ENCODE results near the gene LRP1B.
"Not testable (repeated sequence)": the region's sequence is repeated elsewhere in the genome, so short reads cannot be mapped to it uniquely, and the experiment has no call there.

Gene LRP1B

DNA sequence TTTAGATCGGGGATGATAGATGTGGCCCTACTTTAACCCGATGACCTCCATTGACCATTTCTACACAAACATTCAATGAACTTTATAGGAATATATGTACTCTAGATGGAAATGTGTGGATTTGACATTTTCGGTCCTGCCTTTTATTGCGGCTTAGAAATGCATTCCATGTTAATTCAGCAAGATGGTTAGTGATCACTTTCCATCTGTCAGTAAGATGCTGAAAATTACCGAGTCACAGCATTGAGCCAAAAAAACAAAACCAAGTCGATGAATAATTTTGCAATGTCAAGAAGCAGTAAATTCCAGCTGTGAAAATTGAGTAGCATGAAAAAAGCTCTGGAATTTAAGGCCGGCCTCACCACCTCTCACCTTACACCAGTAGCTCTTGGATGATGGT is 1708.1 kb downstream of the LRP1B start:
- DNase-seq (ENCODE audit: low spot score): no peak
- Histone ChIP-seq H3K4me3 (no peak overlapping the region), H3K27ac (no peak overlapping the region)
- TF ChIP-seq, protein P1, sequence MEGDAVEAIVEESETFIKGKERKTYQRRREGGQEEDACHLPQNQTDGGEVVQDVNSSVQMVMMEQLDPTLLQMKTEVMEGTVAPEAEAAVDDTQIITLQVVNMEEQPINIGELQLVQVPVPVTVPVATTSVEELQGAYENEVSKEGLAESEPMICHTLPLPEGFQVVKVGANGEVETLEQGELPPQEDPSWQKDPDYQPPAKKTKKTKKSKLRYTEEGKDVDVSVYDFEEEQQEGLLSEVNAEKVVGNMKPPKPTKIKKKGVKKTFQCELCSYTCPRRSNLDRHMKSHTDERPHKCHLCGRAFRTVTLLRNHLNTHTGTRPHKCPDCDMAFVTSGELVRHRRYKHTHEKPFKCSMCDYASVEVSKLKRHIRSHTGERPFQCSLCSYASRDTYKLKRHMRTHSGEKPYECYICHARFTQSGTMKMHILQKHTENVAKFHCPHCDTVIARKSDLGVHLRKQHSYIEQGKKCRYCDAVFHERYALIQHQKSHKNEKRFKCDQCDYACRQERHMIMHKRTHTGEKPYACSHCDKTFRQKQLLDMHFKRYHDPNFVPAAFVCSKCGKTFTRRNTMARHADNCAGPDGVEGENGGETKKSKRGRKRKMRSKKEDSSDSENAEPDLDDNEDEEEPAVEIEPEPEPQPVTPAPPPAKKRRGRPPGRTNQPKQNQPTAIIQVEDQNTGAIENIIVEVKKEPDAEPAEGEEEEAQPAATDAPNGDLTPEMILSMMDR (IDR thresholded peaks at IDR 0.05): no peak

DNA sequence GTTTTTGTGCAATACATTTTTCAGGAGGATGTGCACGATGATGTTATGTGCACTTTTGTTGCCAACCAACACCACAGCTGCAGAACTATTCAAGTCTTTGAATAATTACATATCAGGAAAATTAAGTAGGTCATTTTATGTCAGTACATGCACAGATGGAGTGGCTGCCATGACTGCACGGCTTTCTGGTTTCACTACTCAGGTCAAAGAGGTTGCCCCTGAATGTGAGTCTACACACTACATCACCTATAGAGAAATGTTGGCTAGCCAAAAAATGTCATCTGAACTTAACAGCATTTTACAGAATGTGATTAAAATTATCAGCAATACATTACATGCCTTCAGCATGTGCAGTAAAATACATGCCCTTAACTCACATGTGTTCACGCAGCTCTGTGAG is 1713.3 kb downstream of the LRP1B start:
- TF ChIP-seq, protein P1 (IDR thresholded peaks at IDR 0.05): no peak
- H3K4me3 ChIP-seq: no peak overlapping the region
- no peak for DNase-seq (ENCODE audit: low spot score)
- no peak overlapping the region for H3K27ac ChIP-seq

DNA sequence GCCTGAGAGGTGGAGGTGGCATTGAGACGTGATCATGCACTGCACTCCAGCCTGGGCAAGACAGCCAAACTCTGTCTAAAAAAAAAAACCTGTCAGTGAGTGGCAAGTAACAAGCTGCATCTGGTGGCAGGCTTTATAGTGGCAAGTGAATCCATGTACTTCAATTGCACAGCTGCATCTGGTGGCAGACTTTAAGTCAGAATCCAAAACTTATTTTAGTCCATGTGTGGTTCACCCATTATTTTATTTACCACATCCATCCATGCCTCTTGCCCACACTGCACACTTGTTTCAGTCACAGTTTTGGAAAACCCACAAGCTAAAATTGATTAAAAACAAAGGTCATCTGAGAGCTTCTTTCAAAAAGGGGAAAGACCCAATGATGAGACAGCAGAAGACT is 1714.2 kb downstream of the LRP1B start:
- Histone ChIP-seq H3K4me3 (no peak overlapping the region), H3K27ac (no peak overlapping the region)
- DNase-seq (ENCODE audit: low spot score): no peak
- TF ChIP-seq, protein P1 (IDR thresholded peaks at IDR 0.05): no peak

DNA sequence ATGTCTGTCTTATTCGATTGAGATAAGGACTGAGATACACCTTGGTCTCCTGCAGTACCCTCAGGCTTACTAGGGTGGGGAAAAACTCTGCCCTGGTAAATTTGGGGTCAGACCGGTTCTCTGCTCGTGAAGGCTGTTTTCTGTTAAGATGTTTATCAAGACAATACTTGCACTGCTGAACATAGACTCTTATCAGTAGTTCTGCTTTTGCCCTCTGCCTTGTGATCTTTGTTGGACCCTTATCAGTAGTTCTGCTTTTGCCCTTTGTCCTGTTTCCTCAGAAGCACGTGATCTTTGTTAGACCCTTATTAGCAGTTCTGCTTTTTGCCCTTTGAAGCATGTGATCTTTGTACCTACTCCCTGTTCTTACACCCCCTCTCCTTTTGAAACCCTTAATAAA is 1715.8 kb downstream of the LRP1B start:
- not testable (repeated sequence) for DNase-seq (ENCODE audit: low spot score); H3K27ac ChIP-seq; H3K4me3 ChIP-seq

DNA sequence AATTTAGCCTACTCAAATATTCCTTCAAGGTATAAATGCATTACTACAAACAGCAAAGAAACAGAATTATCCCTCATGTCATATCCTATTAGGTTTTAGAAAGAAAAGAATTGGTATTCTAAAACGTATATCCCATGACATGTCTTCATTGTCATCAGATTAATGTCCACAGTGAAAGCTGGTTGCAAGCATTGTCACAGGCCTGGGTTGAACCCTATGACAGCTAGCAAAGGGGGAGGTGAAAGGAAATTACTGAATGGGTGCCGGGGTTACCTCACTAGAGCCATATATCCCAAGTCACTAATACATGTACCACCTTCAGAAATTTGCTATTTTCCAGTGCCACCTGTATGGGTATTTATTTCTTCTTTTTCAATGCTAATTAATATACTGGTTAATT is 1720.1 kb downstream of the LRP1B start:
- DNase-seq (ENCODE audit: low spot score): no peak
- TF ChIP-seq, protein P1 (IDR thresholded peaks at IDR 0.05): no peak
- no peak overlapping the region for H3K4me3 ChIP-seq
- no peak overlapping the region for H3K27ac ChIP-seq

DNA sequence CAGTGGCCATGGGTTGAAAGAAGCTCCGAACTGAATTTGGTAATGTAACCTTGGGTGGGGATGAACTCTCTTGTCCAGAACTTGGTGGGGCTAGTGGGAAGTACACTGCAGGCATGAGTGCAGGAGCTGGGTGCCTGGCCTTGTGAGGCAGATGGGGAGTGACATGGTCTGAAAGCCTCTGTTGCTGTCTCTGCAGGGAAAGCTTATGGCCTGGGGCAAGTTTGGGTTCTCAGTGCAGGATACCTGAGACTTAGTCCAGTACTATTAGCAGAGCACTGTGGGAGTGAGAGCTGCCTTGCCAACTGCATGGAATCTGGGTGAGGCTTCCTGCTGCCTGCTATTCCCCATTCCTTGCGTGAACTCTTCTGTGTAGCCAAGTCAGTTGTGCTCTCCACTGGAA is 1729.8 kb downstream of the LRP1B start:
- Histone ChIP-seq H3K4me3 (no peak overlapping the region), H3K27ac (no peak overlapping the region)
- no peak for DNase-seq (ENCODE audit: low spot score)
- TF ChIP-seq, protein P1 (IDR thresholded peaks at IDR 0.05): no peak

DNA sequence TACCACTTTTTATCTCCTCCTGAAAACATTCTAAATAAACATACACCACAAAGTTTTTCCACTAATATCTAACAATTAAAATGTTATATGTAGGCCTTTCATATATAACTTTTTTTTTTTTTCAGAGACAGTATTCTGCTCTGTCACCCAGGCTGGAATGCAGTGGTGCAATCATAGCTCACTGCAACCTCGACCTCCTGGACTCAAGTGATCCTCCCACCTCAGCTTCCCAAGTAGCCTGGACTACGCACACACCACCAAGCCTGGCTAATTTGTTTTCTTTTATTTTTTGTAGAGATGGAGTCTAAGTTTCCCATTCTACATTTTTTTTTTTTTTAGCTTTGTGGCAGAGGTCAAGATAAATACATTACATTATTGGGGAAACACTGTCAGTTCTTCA is 1738.0 kb downstream of the LRP1B start:
- no peak for DNase-seq (ENCODE audit: low spot score)
- TF ChIP-seq, protein P1 (IDR thresholded peaks at IDR 0.05): no peak
- no peak overlapping the region for H3K4me3 ChIP-seq
- H3K27ac ChIP-seq: no peak overlapping the region

DNA sequence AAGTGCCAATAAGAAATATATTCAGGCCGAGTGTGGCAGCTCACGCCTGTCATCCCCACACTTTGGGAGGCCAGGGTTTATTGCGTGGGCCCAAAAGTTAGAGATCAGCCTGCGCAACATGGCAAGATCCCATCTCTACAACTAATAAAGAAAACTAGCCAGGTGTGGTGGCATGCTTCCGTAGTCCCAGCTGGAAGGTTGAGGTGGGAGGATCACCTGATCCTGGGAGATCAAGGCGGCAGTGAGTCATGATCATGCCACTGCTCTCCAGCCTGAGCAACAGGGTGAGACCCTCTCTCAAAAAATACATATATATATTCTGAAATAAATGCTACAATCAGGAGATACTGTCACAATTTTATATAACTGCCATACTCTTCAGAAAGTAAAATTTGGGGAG is 1745.9 kb downstream of the LRP1B start:
- no peak for DNase-seq (ENCODE audit: low spot score)
- H3K4me3 ChIP-seq: no peak overlapping the region
- H3K27ac ChIP-seq: no peak overlapping the region
- TF ChIP-seq, protein P1 (IDR thresholded peaks at IDR 0.05): no peak

Data from coronary artery (tissue), 2 donors.